Body of pancreas (tissue), 4 donors: Measurements from ENCODE around the gene TMEM181.

Source experiments
- POLR2A ChIP-seq, 3 donors: fragments of 450-650 bp; IDR thresholded peaks; one replicate each; pipeline ENCODE4 v1.6.1; 2016; ENCODE audit warnings: antibody characterized with exemption in 3 of 3, mild to moderate bottlenecking in 2 of 3
- TF ChIP-seq, protein P1 (sequence below), 7 experiments: fragments of 450-650 bp in 4 of 7; fragments of 200-600 bp in 3 of 7; sonication (generic) in 3 of 7; IDR thresholded peaks; one replicate each; pipeline ENCODE4 v1.5.1; 2016 to 2019; ENCODE audit warnings: antibody characterized with exemption in 7 of 7

GRCh38 chr6:158539881-158540280 lies 20.0 kb upstream of the TMEM181 start:
- no peak for TF ChIP-seq POLR2A (IDR thresholded peaks at IDR 0.05)
- TF ChIP-seq, protein P1, sequence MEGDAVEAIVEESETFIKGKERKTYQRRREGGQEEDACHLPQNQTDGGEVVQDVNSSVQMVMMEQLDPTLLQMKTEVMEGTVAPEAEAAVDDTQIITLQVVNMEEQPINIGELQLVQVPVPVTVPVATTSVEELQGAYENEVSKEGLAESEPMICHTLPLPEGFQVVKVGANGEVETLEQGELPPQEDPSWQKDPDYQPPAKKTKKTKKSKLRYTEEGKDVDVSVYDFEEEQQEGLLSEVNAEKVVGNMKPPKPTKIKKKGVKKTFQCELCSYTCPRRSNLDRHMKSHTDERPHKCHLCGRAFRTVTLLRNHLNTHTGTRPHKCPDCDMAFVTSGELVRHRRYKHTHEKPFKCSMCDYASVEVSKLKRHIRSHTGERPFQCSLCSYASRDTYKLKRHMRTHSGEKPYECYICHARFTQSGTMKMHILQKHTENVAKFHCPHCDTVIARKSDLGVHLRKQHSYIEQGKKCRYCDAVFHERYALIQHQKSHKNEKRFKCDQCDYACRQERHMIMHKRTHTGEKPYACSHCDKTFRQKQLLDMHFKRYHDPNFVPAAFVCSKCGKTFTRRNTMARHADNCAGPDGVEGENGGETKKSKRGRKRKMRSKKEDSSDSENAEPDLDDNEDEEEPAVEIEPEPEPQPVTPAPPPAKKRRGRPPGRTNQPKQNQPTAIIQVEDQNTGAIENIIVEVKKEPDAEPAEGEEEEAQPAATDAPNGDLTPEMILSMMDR (IDR thresholded peaks at IDR 0.05), result no peak
